Peyer's patch (tissue), 4 donors: ENCODE measurements around the gene SLC30A2.

Experiments used
- POLR2A ChIP-seq, 2 donors: fragments of 450-650 bp; IDR thresholded peaks; one replicate each; pipeline ENCODE4 v1.5.1; 2017; ENCODE audit warnings: antibody characterized with exemption in 2 of 2, mild to moderate bottlenecking in 2 of 2, moderate library complexity in 2 of 2
- TF ChIP-seq, protein P1 (sequence below), 6 experiments: fragments of 450-650 bp in 4 of 6; fragments of 200-600 bp in 2 of 6; sonication (generic) in 1 of 6; IDR thresholded peaks; one replicate each; pipeline ENCODE4 v1.5.1; 2017 to 2019; ENCODE audit warnings: antibody characterized with exemption in 6 of 6, mild to moderate bottlenecking in 3 of 6, moderate library complexity in 1 of 6

DNA sequence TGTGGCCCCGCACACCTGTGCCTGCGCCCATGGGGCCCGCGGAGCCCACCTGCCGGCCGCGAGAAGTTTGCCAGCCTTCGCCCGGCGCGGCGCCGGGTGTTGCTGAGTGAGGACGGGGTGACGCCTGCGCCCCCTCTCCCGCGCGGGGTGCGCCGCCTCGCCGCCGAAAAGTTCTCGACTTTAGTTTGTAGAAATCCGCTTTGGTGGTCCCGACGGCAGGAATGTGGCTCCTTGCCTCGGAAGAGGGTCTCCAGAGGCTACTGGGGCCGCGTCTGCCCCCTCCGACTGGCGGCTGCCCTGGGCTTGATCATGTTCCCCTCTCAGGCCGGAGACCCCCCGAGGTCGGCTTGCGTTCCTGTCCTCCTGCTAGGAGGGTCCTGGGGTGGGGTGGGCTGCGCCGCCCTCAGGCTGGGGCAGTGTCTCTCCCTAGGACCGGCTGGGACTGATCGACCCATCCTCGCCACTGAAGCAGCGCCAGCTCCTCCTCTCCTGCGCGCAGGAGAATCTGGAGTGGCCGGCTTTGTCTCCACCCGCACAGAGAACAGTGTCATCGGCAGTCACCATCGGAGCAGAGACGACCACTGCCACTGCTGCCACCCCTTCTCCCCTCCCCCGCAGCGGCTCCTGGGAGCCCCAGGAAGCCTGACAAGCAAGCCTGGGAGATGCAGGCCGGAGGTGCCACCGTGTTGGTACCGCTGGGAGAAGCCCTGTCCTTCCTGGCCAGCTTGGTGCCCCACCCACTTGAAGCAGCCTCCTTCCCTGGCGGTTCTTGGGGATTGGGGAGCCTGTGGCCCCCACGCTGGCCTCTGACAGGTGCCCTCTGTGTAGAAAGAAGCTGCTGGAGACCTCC, 553 bp upstream of the SLC30A2 start:
- TF ChIP-seq, protein P1, sequence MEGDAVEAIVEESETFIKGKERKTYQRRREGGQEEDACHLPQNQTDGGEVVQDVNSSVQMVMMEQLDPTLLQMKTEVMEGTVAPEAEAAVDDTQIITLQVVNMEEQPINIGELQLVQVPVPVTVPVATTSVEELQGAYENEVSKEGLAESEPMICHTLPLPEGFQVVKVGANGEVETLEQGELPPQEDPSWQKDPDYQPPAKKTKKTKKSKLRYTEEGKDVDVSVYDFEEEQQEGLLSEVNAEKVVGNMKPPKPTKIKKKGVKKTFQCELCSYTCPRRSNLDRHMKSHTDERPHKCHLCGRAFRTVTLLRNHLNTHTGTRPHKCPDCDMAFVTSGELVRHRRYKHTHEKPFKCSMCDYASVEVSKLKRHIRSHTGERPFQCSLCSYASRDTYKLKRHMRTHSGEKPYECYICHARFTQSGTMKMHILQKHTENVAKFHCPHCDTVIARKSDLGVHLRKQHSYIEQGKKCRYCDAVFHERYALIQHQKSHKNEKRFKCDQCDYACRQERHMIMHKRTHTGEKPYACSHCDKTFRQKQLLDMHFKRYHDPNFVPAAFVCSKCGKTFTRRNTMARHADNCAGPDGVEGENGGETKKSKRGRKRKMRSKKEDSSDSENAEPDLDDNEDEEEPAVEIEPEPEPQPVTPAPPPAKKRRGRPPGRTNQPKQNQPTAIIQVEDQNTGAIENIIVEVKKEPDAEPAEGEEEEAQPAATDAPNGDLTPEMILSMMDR (IDR thresholded peaks at IDR 0.05): no peak
- TF ChIP-seq POLR2A (IDR thresholded peaks at IDR 0.05): no peak
